Neural cell (in vitro differentiated cells): ENCODE results near the gene RYR1. TPM values are rescaled to one million over a fixed set of nuclear protein-coding genes. Genes with fewer than 3 reads are reported as not detected.

Experiments used
- H2AFZ ChIP-seq: fragments of 200-600, 300-800 bp; sonication (generic), shearing (Covaris generic); 2 replicates; pipeline ENCODE4 v1.6.0; 2014; ENCODE audit warnings: low read depth, mild to moderate bottlenecking, antibody characterized with exemption, low read length, moderate library complexity
- H3F3A ChIP-seq: fragments of 200-600 bp; shearing (Covaris generic); 2 replicates; pipeline ENCODE4 v1.6.1; 2016; ENCODE audit warnings: mild to moderate bottlenecking, moderate library complexity, mixed read lengths, antibody characterized with exemption, low read length; ENCODE audit not compliant: insufficient read depth, poor library complexity, severe bottlenecking
- H3K27ac ChIP-seq: fragments of 200-600, 300-800 bp; sonication (generic), shearing (Covaris generic); 2 replicates; pipeline ENCODE4 v1.5.1; 2014; ENCODE audit warnings: mild to moderate bottlenecking, low read length, moderate library complexity
- H3K27me3 ChIP-seq: fragments of 300-800, 200-600 bp; sonication (generic), shearing (Covaris generic); 2 replicates; pipeline ENCODE4 v1.6.0; 2014; ENCODE audit warnings: mild to moderate bottlenecking, low read depth, low read length, moderate library complexity; ENCODE audit not compliant: insufficient read depth
- H3K36me3 ChIP-seq: fragments of 300-800, 200-600 bp; sonication (generic), shearing (Covaris generic); 2 replicates; pipeline ENCODE4 v1.5.1; 2014; ENCODE audit warnings: mild to moderate bottlenecking, antibody characterized with exemption, low read length, moderate library complexity; ENCODE audit not compliant: insufficient read depth
- H3K4me2 ChIP-seq: fragments of 300-800, 200-600 bp; sonication (generic), shearing (Covaris generic); 2 replicates; pipeline ENCODE4 v1.6.0; 2014; ENCODE audit warnings: mild to moderate bottlenecking, low read length
- H3K4me3 ChIP-seq: fragments of 300-800, 200-600 bp; sonication (generic), shearing (Covaris generic); 2 replicates; pipeline ENCODE4 v1.5.1; 2014; ENCODE audit warnings: mild to moderate bottlenecking, low read length, moderate library complexity
- H3K79me2 ChIP-seq: fragments of 200-600 bp; shearing (Covaris generic); replicated peaks from 2 replicates; pipeline ENCODE4 v1.6.0; 2014; ENCODE audit warnings: mild to moderate bottlenecking, low read length, moderate library complexity; ENCODE audit not compliant: insufficient read depth
- H3K9ac ChIP-seq: fragments of 300-800, 200-600 bp; sonication (generic), shearing (Covaris generic); 2 replicates; pipeline ENCODE4 v1.6.1; 2016; ENCODE audit warnings: mild to moderate bottlenecking, low read length, mixed read lengths
- H3K9me2 ChIP-seq: fragments of 200-600 bp; shearing (Covaris generic); 2 replicates; pipeline ENCODE4 v1.6.1; 2016; ENCODE audit warnings: mild to moderate bottlenecking, low read length, mixed read lengths; ENCODE audit not compliant: insufficient read depth
- H3K9me3 ChIP-seq: fragments of 200-600, 300-800 bp; sonication (generic), shearing (Covaris generic); 2 replicates; pipeline ENCODE4 v1.6.1; 2016; ENCODE audit warnings: mild to moderate bottlenecking, mixed run types, low read length, moderate library complexity, mixed read lengths
- H4K20me1 ChIP-seq: fragments of 200-600 bp; shearing (Covaris generic); 2 replicates; pipeline ENCODE4 v1.6.1; 2016; ENCODE audit warnings: mild to moderate bottlenecking, mixed run types; ENCODE audit not compliant: insufficient read depth
- CTCF ChIP-seq: fragments of 450-650 bp; IDR thresholded peaks from 2 replicates; pipeline ENCODE4 v1.5.1; 2014; ENCODE audit warnings: antibody characterized with exemption, mild to moderate bottlenecking, moderate library complexity; ENCODE audit not compliant: poor library complexity, severe bottlenecking
- EP300 ChIP-seq: fragments of 450-650 bp; conservative IDR thresholded peaks from 2 replicates; pipeline ENCODE4 v1.6.1; 2014; ENCODE audit warnings: antibody characterized with exemption, mild to moderate bottlenecking, moderate library complexity; ENCODE audit not compliant: poor library complexity, severe bottlenecking
- EZH2 ChIP-seq: fragments of 200-600, 300-800 bp; shearing (Covaris generic), sonication (generic); IDR thresholded peaks from 2 replicates; pipeline ENCODE4 v1.6.1; 2014; ENCODE audit warnings: antibody characterized with exemption, low read length, borderline replicate concordance, mild to moderate bottlenecking; ENCODE audit not compliant: insufficient read depth, poor library complexity, severe bottlenecking
- MXI1 ChIP-seq: fragments of 450-650 bp; conservative IDR thresholded peaks from 2 replicates; pipeline ENCODE4 v1.6.1; 2014; ENCODE audit warnings: antibody characterized with exemption, mild to moderate bottlenecking; ENCODE audit not compliant: poor library complexity, severe bottlenecking
- POLR2AphosphoS5 ChIP-seq: IDR thresholded peaks from 2 replicates; pipeline ENCODE4 v1.6.1; 2012
- RAD21 ChIP-seq: fragments of 450-650 bp; conservative IDR thresholded peaks from 2 replicates; pipeline ENCODE4 v1.6.1; 2014; ENCODE audit warnings: antibody characterized with exemption, mild to moderate bottlenecking, moderate library complexity
- SMC3 ChIP-seq: fragments of 450-650 bp; conservative IDR thresholded peaks from 2 replicates; pipeline ENCODE4 v1.6.1; 2014; ENCODE audit warnings: antibody characterized with exemption, mild to moderate bottlenecking, moderate library complexity; ENCODE audit not compliant: poor library complexity
- TAF1 ChIP-seq: IDR thresholded peaks from 2 replicates; pipeline ENCODE4 v1.6.1; 2012; ENCODE audit warnings: low read depth
- polyA plus RNA-seq: library from polyadenylated mRNA; depleted of rRNA; stranded (reverse); fragments of >200 nt; gene quantifications from 2 replicates; pipeline ENCODE4 v1.2.3, GENCODE V29; 2014
- TF ChIP-seq, protein P1 (sequence below): IDR thresholded peaks from 2 replicates; pipeline ENCODE4 v1.6.1; 2012; ENCODE audit warnings: borderline replicate concordance

The RYR1 gene
- polyA plus RNA-seq, 1 donor from 2014 or later, result 0.69 TPM

DNA sequence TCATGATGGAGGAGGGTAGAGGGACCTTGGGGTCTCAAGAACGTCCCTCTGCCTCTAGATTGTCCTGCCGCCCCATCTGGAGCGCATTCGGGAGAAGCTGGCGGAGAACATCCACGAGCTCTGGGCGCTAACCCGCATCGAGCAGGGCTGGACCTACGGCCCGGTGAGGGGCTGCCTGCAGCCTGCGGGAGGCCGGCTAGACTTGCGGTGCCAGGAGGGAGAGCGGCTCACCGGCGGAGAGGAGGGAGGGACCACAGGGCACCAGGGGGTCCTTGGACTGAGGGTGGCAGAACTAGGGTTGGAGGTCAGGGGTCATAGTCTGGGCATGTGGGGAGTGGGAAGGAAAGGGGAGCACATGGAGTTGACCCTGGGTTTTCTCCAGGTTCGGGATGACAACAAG, 29.9 kb downstream of the RYR1 start:
- no peak for TF ChIP-seq EZH2
- no peak for TF ChIP-seq CTCF
- no peak for TF ChIP-seq EP300
- no peak for TF ChIP-seq MXI1
- no peak for TF ChIP-seq SMC3
- TF ChIP-seq, protein P1, sequence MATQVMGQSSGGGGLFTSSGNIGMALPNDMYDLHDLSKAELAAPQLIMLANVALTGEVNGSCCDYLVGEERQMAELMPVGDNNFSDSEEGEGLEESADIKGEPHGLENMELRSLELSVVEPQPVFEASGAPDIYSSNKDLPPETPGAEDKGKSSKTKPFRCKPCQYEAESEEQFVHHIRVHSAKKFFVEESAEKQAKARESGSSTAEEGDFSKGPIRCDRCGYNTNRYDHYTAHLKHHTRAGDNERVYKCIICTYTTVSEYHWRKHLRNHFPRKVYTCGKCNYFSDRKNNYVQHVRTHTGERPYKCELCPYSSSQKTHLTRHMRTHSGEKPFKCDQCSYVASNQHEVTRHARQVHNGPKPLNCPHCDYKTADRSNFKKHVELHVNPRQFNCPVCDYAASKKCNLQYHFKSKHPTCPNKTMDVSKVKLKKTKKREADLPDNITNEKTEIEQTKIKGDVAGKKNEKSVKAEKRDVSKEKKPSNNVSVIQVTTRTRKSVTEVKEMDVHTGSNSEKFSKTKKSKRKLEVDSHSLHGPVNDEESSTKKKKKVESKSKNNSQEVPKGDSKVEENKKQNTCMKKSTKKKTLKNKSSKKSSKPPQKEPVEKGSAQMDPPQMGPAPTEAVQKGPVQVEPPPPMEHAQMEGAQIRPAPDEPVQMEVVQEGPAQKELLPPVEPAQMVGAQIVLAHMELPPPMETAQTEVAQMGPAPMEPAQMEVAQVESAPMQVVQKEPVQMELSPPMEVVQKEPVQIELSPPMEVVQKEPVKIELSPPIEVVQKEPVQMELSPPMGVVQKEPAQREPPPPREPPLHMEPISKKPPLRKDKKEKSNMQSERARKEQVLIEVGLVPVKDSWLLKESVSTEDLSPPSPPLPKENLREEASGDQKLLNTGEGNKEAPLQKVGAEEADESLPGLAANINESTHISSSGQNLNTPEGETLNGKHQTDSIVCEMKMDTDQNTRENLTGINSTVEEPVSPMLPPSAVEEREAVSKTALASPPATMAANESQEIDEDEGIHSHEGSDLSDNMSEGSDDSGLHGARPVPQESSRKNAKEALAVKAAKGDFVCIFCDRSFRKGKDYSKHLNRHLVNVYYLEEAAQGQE, result no peak
- no peak for TF ChIP-seq RAD21
- no peak for TF ChIP-seq TAF1
- no peak for TF ChIP-seq POLR2AphosphoS5
- H3K27ac ChIP-seq, result no peak overlapping the region
- H2AFZ ChIP-seq, result no peak overlapping the region
- H4K20me1 ChIP-seq, result no peaks in the 10 kb centered on the region
- H3F3A ChIP-seq, result no peaks in the 10 kb centered on the region
- no peaks in the 10 kb centered on the region for H3K9me2 ChIP-seq
- H3K9me3 ChIP-seq, result no peaks in the 10 kb centered on the region
- H3K79me2 ChIP-seq, result no peaks in the 10 kb centered on the region
- H3K9ac ChIP-seq, result no peak overlapping the region
- H3K4me3 ChIP-seq, result no peak overlapping the region
- H3K27me3 ChIP-seq, result no peaks in the 10 kb centered on the region
- H3K36me3 ChIP-seq, result no peaks in the 10 kb centered on the region
- no peak overlapping the region for H3K4me2 ChIP-seq

DNA sequence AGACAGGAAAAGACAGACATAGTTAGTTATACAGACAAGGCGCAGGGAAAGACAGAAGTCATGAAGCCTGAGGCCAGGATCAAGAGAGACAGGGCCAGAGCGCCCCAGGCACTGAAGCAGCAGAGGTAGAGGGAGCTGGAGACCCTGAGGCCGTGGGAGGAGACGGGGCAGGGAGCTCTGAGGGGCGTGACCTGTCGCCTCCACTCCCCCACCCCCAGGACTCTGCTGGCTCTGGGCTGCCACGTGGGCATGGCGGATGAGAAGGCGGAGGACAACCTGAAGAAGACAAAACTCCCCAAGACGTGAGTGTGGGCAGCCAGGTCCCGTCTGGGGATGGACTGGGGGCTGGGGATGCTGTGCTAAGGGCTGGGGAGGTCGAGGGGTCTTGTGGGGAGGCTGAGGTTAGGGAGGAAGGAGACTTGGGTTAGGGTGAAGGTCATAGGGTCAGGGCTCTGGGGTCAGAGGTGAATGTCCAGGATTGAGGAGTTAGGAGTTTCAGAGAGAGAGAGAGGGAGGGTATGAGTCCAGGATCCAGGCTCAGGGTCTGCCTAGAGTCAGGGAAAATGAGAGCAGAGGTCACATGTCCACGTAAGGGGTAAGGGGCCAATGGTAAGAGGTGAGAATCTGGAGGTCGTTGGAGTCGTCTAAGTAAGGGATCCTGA, 31.1 kb downstream of the RYR1 start:
- Histone ChIP-seq H4K20me1 (no peaks in the 10 kb centered on the region), H3K27ac (no peak overlapping the region), H3K9ac (no peak overlapping the region), H2AFZ (no peak overlapping the region), H3F3A (no peaks in the 10 kb centered on the region), H3K9me3 (no peaks in the 10 kb centered on the region), H3K36me3 (no peaks in the 10 kb centered on the region), H3K4me3 (no peak overlapping the region), H3K79me2 (no peaks in the 10 kb centered on the region), H3K27me3 (no peaks in the 10 kb centered on the region), H3K4me2 (no peak overlapping the region), H3K9me2 (no peaks in the 10 kb centered on the region)
- TF ChIP-seq EP300 (no peak), SMC3 (no peak), EZH2 (no peak), POLR2AphosphoS5 (no peak), MXI1 (no peak), RAD21 (no peak), CTCF (no peak), TAF1 (no peak)
- TF ChIP-seq, protein P1, result no peak
